Keratinocyte (primary cell): ENCODE results near the gene NOTCH3. TPM values are rescaled to one million over a fixed set of nuclear protein-coding genes. Genes with fewer than 3 reads are reported as not detected.
A peak's percentile ranks its signal among the peaks of the same experiment; 100 is the strongest.

Source experiments
- DNase-seq: peaks from one replicate; pipeline ENCODE4 v3.0.0-alpha.2; 2011; ENCODE audit warnings: low read depth, missing footprints, low spot score
- FAIRE-seq: peaks from 2 replicates; lab custom pipeline; 2011; peaks lifted over from hg19 to GRCh38; lab: Jason Lieb, UNC
- H2AFZ ChIP-seq: 2 replicates; pipeline ENCODE4 v1.6.0; 2012; ENCODE audit warnings: low read length, control low read depth, inconsistent platforms; ENCODE audit not compliant: control insufficient read depth
- H3K27ac ChIP-seq: 2 replicates; pipeline ENCODE4 v1.5.1; 2011; ENCODE audit warnings: low read length; ENCODE audit not compliant: control insufficient read depth, insufficient read depth
- H3K27me3 ChIP-seq: 3 replicates; pipeline ENCODE4 v1.6.0; 2011; ENCODE audit warnings: low read length; ENCODE audit not compliant: control insufficient read depth, insufficient read depth; ENCODE audit errors: extremely low read depth
- H3K36me3 ChIP-seq, 2 experiments: 2 replicates in 1 of 2; 3 replicates in 1 of 2; pipeline ENCODE4 v1.5.1; 2011; ENCODE audit warnings: low read length in 2 of 2, mild to moderate bottlenecking in 1 of 2; ENCODE audit not compliant: control insufficient read depth in 2 of 2, insufficient read depth in 2 of 2; ENCODE audit errors: extremely low read depth in 1 of 2
- H3K4me1 ChIP-seq: 3 replicates; pipeline ENCODE4 v1.5.1; 2011; ENCODE audit warnings: low read length; ENCODE audit not compliant: control insufficient read depth, insufficient read depth; ENCODE audit errors: extremely low read depth
- H3K4me2 ChIP-seq: 3 replicates; pipeline ENCODE4 v1.6.0; 2011; ENCODE audit warnings: low read depth, low read length; ENCODE audit not compliant: control insufficient read depth, insufficient read depth; ENCODE audit errors: extremely low read depth
- H3K4me3 ChIP-seq, 3 experiments: fragments of 200-600 bp in 1 of 3; sonication (generic) in 1 of 3; 2 replicates in 2 of 3; 3 replicates in 1 of 3; pipeline ENCODE4 v1.5.1; 2011 to 2016; ENCODE audit warnings: low read length in 3 of 3, mild to moderate bottlenecking in 3 of 3, control low read depth in 2 of 3, inconsistent platforms in 1 of 3, low read depth in 1 of 3, mixed read lengths in 1 of 3, mixed run types in 1 of 3, moderate library complexity in 1 of 3; ENCODE audit not compliant: control insufficient read depth in 2 of 3, insufficient read depth in 2 of 3; ENCODE audit errors: extremely low read depth in 1 of 3
- H3K79me2 ChIP-seq: 2 replicates; pipeline ENCODE4 v1.6.0; 2012; ENCODE audit warnings: low read length; ENCODE audit not compliant: control insufficient read depth, insufficient read depth
- H3K9ac ChIP-seq: 3 replicates; pipeline ENCODE4 v1.6.0; 2011; ENCODE audit warnings: low read length; ENCODE audit not compliant: control insufficient read depth, insufficient read depth; ENCODE audit errors: extremely low read depth
- H3K9me1 ChIP-seq: 3 replicates; pipeline ENCODE4 v1.6.0; 2011; ENCODE audit warnings: low read length; ENCODE audit not compliant: control insufficient read depth, insufficient read depth; ENCODE audit errors: extremely low read depth
- H3K9me3 ChIP-seq: 2 replicates; pipeline ENCODE4 v1.5.1; 2012; ENCODE audit warnings: low read depth, low read length; ENCODE audit not compliant: control insufficient read depth
- H4K20me1 ChIP-seq: 3 replicates; pipeline ENCODE4 v1.6.0; 2011; ENCODE audit warnings: low read length; ENCODE audit not compliant: control insufficient read depth, insufficient read depth; ENCODE audit errors: extremely low read depth
- EZH2 ChIP-seq: IDR thresholded peaks from one replicate; pipeline ENCODE4 v1.6.1; 2012; ENCODE audit warnings: inconsistent platforms, mild to moderate bottlenecking, low read length, moderate library complexity
- dilution Hi-C: fragments of 300-500 bp; cut with MboI; formaldehyde crosslinking; loops from one replicate; pipeline ENCODE4 v1.7.0; 2020; ENCODE audit warnings: low sequenced_read_pairs; ENCODE audit not compliant: extremely low pct_ligation_motif_present
- polyA plus RNA-seq, 5 experiments: library from polyadenylated mRNA; depleted of rRNA in 3 of 5; stranded (reverse) in 3 of 5; stranded (forward) in 1 of 5; unstranded in 1 of 5; fragments of >200 nt; gene quantifications; 1 replicate in 1 of 5; 2 replicates in 3 of 5; 3 replicates in 1 of 5; pipeline versions ENCODE4 v1.2.1 to v1.2.3, GENCODE V29; 2011 to 2012; ENCODE audit warnings: missing spikeins in 2 of 5, low read depth in 1 of 5, low replicate concordance in 1 of 5
- TF ChIP-seq, protein P1 (sequence below), 3 experiments: IDR thresholded peaks in 1 of 3; conservative IDR thresholded peaks in 1 of 3; optimal IDR thresholded peaks in 1 of 3; 2 replicates in 2 of 3; 3 replicates in 1 of 3; pipeline versions ENCODE3 to v1.5.1; 2011; ENCODE audit warnings: low read length in 3 of 3, mild to moderate bottlenecking in 3 of 3, moderate library complexity in 2 of 3, control low read depth in 1 of 3, inconsistent platforms in 1 of 3; ENCODE audit not compliant: insufficient read depth in 2 of 3; ENCODE audit errors: extremely low read depth in 1 of 3

The NOTCH3 gene
- polyA plus RNA-seq, 1 donor (not counting 4 experiments of a cell fraction or from before 2014, with no cell fraction given) = 4.1 TPM

DNA sequence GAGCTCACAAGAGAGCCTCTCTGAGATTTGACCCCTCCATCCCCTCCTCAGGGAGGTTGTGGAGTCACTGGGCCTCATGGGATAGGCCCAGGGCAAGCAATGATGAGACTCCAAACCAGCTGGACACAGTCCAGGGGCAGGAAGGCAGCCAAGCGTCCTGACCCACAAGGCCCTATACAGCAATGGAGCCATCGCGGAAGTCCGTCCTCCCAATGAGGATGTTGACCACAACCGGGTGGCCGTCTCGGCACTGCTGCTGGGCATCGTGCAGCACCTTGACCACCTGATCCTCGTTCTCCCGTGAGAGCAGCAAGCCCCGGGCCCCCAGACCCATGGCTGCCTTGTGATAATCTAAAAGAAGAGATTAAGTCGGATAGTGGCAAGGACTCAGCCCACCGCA, 85.7 kb downstream of the NOTCH3 start:
- no peaks in the 10 kb centered on the region for H3K79me2 ChIP-seq
- no peaks in the 10 kb centered on the region for H4K20me1 ChIP-seq
- H3K4me3 ChIP-seq = no peak overlapping the region
- no peaks in the 10 kb centered on the region for H3K9me1 ChIP-seq
- no peaks in the 10 kb centered on the region for H3K4me1 ChIP-seq
- no peak overlapping the region for H2AFZ ChIP-seq
- dilution Hi-C loops = no loop called here
- no peaks in the 10 kb centered on the region for H3K27me3 ChIP-seq
- DNase-seq (no peak), FAIRE-seq (no peak)
- no peak overlapping the region for H3K4me2 ChIP-seq
- H3K27ac ChIP-seq = no peak overlapping the region
- TF ChIP-seq, protein P1, sequence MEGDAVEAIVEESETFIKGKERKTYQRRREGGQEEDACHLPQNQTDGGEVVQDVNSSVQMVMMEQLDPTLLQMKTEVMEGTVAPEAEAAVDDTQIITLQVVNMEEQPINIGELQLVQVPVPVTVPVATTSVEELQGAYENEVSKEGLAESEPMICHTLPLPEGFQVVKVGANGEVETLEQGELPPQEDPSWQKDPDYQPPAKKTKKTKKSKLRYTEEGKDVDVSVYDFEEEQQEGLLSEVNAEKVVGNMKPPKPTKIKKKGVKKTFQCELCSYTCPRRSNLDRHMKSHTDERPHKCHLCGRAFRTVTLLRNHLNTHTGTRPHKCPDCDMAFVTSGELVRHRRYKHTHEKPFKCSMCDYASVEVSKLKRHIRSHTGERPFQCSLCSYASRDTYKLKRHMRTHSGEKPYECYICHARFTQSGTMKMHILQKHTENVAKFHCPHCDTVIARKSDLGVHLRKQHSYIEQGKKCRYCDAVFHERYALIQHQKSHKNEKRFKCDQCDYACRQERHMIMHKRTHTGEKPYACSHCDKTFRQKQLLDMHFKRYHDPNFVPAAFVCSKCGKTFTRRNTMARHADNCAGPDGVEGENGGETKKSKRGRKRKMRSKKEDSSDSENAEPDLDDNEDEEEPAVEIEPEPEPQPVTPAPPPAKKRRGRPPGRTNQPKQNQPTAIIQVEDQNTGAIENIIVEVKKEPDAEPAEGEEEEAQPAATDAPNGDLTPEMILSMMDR (optimal IDR thresholded peaks at IDR 0.05 in 1 of 3, IDR thresholded peaks at IDR 0.05 in 1 of 3, conservative IDR thresholded peaks at IDR 0.05 in 1 of 3; ENCODE audit: extremely low read depth in 1 of 3, insufficient read depth in 2 of 3, low read length in 3 of 3) = no peak
- no peak for TF ChIP-seq EZH2
- H3K36me3 ChIP-seq = peaks cover 15 to 31% of the 10 kb centered on the region in 2 experiments
- no peak overlapping the region for H3K9ac ChIP-seq
- H3K9me3 ChIP-seq = peaks cover 5% of the 10 kb centered on the region

DNA sequence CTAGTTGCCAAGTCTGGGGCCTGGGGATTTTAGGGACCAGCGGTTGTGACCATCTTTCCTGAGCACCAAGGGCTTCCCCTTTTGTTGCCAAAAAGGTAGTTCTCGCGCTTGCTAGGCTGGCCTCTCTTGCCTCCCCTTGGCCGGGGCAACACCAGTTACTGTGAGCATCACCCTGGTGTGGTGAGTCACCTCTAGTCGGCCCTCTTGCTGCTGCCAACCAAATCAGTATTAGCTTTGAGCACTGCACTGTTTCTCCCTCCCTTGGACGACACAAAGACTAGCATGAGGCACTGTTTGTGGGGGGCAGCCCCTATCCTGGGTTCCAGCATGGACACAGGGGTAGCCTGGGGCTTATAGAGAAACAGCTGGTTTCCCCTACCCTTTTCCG, 86.6 kb downstream of the NOTCH3 start:
- no peaks in the 10 kb centered on the region for H4K20me1 ChIP-seq
- DNase-seq (no peak), FAIRE-seq (no peak)
- dilution Hi-C loops = no loop called here
- H3K9me3 ChIP-seq = peaks cover 5% of the 10 kb centered on the region
- H3K36me3 ChIP-seq = peaks cover 6 to 33% of the 10 kb centered on the region in 2 experiments
- no peak overlapping the region for H3K4me3 ChIP-seq
- H2AFZ ChIP-seq = no peak overlapping the region
- no peak overlapping the region for H3K9ac ChIP-seq
- TF ChIP-seq, protein P1 (optimal IDR thresholded peaks at IDR 0.05 in 1 of 3, IDR thresholded peaks at IDR 0.05 in 1 of 3, conservative IDR thresholded peaks at IDR 0.05 in 1 of 3; ENCODE audit: extremely low read depth in 1 of 3, insufficient read depth in 2 of 3, low read length in 3 of 3) = peak in 1 of 3 experiments; percentile 16
- no peak for TF ChIP-seq EZH2
- no peaks in the 10 kb centered on the region for H3K4me1 ChIP-seq
- no peaks in the 10 kb centered on the region for H3K27me3 ChIP-seq
- H3K9me1 ChIP-seq = no peaks in the 10 kb centered on the region
- no peak overlapping the region for H3K27ac ChIP-seq
- H3K79me2 ChIP-seq = no peaks in the 10 kb centered on the region
- H3K4me2 ChIP-seq = no peak overlapping the region
